Measurements from ENCODE around the gene ZSCAN10. TPM values are rescaled to one million over a fixed set of nuclear protein-coding genes. Genes with fewer than 3 reads are reported as not detected.

ZSCAN10 gene
- not detected for total RNA-seq

GRCh38 chr16:3098459-3099394 is at the start of gene ZSCAN10:
Gene ZSCAN10, minus strand, starts transcription at chr16:3099294. Its CDS starts 6,357 bp downstream, at chr16:3092937.

GRCh38 chr16:3134338-3135125 is 35.4 kb upstream of the ZSCAN10 start, which contains the start of gene ZNF213:
Gene ZNF213, plus strand, starts transcription at chr16:3135029. Its CDS starts 2,252 bp downstream, at chr16:3137281.

GRCh38 chr16:3112058-3112880 is 13.2 kb upstream of the ZSCAN10 start, which contains the start of gene ZNF205:
Gene ZNF205, plus strand, starts transcription at chr16:3112586. Its CDS starts 845 bp downstream, at chr16:3113431.

GRCh38 chr16:3065069-3065741 is 33.9 kb downstream of the ZSCAN10 start, which contains the start of gene IL32:
Gene IL32, plus strand, starts transcription at chr16:3065640. Its CDS starts 172 bp downstream, at chr16:3065812.

GRCh38 chr16:3045758-3046640 is 53.1 kb downstream of the ZSCAN10 start, which contains the start of gene MMP25:
Gene MMP25, plus strand, starts transcription at chr16:3046561. Its CDS starts 357 bp downstream, at chr16:3046918.

Small RNA genes within 50 kb of the gene (small RNA-seq; reads per million reads assigned to genes)
- 0.56 reads per million, percentile 59 among the genes with 10 or more reads in this experiment for gene RNU1-22P

Other genes starting within 250 kb of the ZSCAN10 start
- gene PRSS22, start 241.1 kb downstream of the ZSCAN10 start, total RNA-seq, result not detected
- 42.2 TPM for gene FLYWCH2, start 216.1 kb downstream of the ZSCAN10 start, total RNA-seq
- 29.1 TPM for gene FLYWCH1, start 187.4 kb downstream of the ZSCAN10 start, total RNA-seq
- gene KREMEN2, start 135.0 kb downstream of the ZSCAN10 start, total RNA-seq, result 0.46 TPM
- gene PAQR4, start 129.9 kb downstream of the ZSCAN10 start, total RNA-seq, result 28.4 TPM
- gene PKMYT1, start 118.8 kb downstream of the ZSCAN10 start, total RNA-seq, result 2.3 TPM
- gene CLDN9, start 86.4 kb downstream of the ZSCAN10 start, total RNA-seq, result not detected
- gene CLDN6, start 81.1 kb downstream of the ZSCAN10 start, total RNA-seq, result 1.2 TPM
- gene TNFRSF12A, start 78.9 kb downstream of the ZSCAN10 start, total RNA-seq, result 1.2 TPM
- gene HCFC1R1, start 75.4 kb downstream of the ZSCAN10 start, total RNA-seq, result 20.3 TPM
- 4.8 TPM for gene THOC6, start 75.3 kb downstream of the ZSCAN10 start, total RNA-seq
- not detected for gene BICDL2, start 62.4 kb downstream of the ZSCAN10 start, total RNA-seq
- gene MMP25, start 52.7 kb downstream of the ZSCAN10 start, total RNA-seq, result 0.92 TPM
- 1.6 TPM for gene IL32, start 33.7 kb downstream of the ZSCAN10 start, total RNA-seq
- 15.9 TPM for gene ZNF205, start 13.3 kb upstream of the ZSCAN10 start, total RNA-seq
- gene ZNF213, start 35.7 kb upstream of the ZSCAN10 start, total RNA-seq, result 8.1 TPM
- gene OR1F1, start 88.9 kb upstream of the ZSCAN10 start, total RNA-seq, result 0.69 TPM
- 15.9 TPM for gene ZNF200, start 135.9 kb upstream of the ZSCAN10 start, total RNA-seq
- gene MEFV, start 157.3 kb upstream of the ZSCAN10 start, total RNA-seq, result 0.46 TPM
- 36.0 TPM for gene ZNF263, start 184.2 kb upstream of the ZSCAN10 start, total RNA-seq
- 22.4 TPM for gene TIGD7, start 206.1 kb upstream of the ZSCAN10 start, total RNA-seq
- gene ZNF75A, start 206.2 kb upstream of the ZSCAN10 start, total RNA-seq, result 32.8 TPM

Data from diencephalon (tissue), 1 donor.